Cardiac fibroblast (primary cell): Measurements from ENCODE around the gene DRGX.

Source experiments
- DNase-seq, 2 donors: peaks; one replicate each; pipeline versions ENCODE4 v3.0.0 to v3.0.0-alpha.2; 2010; ENCODE audit warnings: low read depth in 2 of 2
- H3K4me3 ChIP-seq, 2 donors: replicated peaks in 1 of 2; 1 replicate in 1 of 2; 2 replicates in 1 of 2; pipeline ENCODE4 v1.5.1; 2011; ENCODE audit warnings: low read depth in 2 of 2, low read length in 2 of 2, mild to moderate bottlenecking in 2 of 2, moderate library complexity in 1 of 2
- TF ChIP-seq, protein P1 (sequence below): IDR thresholded peaks from one replicate; pipeline ENCODE4 v1.5.1; 2011; ENCODE audit warnings: low read depth, mild to moderate bottlenecking, low read length, inconsistent platforms

Gene DRGX

GRCh38 chr10:49395741-49396665 lies at the start of gene DRGX:
Gene DRGX, minus strand, starts transcription at chr10:49396089. Its CDS starts 649 bp downstream, at chr10:49395440.
- TF ChIP-seq, protein P1, sequence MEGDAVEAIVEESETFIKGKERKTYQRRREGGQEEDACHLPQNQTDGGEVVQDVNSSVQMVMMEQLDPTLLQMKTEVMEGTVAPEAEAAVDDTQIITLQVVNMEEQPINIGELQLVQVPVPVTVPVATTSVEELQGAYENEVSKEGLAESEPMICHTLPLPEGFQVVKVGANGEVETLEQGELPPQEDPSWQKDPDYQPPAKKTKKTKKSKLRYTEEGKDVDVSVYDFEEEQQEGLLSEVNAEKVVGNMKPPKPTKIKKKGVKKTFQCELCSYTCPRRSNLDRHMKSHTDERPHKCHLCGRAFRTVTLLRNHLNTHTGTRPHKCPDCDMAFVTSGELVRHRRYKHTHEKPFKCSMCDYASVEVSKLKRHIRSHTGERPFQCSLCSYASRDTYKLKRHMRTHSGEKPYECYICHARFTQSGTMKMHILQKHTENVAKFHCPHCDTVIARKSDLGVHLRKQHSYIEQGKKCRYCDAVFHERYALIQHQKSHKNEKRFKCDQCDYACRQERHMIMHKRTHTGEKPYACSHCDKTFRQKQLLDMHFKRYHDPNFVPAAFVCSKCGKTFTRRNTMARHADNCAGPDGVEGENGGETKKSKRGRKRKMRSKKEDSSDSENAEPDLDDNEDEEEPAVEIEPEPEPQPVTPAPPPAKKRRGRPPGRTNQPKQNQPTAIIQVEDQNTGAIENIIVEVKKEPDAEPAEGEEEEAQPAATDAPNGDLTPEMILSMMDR: no peak
- no peak within 1 kb of the TSS for H3K4me3 ChIP-seq
- DNase-seq: no peak

GRCh38 chr10:49444349-49444748 lies 48.5 kb upstream of the DRGX start:
- DNase-seq: no peak
- no peak overlapping the region for H3K4me3 ChIP-seq
- TF ChIP-seq, protein P1: no peak

GRCh38 chr10:49442863-49443262 lies 47.0 kb upstream of the DRGX start:
- no peak for DNase-seq
- TF ChIP-seq, protein P1: no peak
- H3K4me3 ChIP-seq: no peak overlapping the region

DNA sequence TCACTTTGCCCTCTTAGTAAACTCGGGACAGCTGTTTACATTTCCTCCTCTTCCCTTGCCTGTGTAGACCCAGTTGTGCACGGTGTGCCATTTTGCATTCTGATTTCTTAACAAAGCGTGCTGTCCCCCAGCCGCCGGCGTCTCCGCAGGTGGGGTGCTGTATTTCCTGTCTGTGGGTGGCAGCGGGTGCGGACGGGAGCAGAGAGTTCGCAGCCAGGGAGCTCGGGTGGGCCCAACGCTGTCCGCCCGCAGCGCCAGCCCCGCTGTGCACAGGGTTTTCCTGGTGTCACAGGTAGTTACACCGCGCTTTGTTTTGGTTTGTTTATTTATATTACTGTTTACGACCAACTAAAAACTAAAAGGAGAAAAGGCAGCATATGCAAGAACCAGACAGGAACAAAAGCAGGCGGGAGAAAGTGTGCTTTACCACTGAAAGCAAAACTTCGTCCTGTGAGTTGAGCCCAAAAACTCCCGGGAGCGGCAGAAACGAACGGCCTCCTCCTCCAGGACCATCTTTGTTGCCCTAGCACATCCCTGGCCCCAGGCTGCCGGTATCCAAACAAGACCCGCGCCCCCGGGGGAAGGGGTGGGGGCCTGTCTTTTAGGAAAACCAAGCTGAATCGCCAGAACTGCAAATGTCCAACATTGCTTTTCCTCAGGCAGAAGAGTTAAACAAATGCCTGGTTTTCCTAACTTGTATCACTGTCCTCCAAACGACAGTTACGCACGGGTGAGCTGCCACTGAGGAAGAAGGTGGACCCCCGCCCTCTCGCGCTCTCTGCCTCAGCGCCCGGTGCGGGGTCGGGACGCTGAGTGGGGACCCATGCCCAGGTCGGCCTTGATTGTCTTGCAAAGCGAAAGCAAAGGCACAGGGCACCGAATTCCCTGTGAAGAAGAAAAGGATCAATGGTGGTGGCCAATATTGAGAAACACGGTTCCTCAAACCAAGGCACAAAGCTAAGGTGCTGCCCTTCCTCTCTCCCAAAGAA lies 45.9 kb upstream of the DRGX start:
- TF ChIP-seq, protein P1: no peak
- peak overlapping the region in 1 of 2 donors; percentile 9 for H3K4me3 ChIP-seq
- no peak for DNase-seq

- TF ChIP-seq, protein P1: no peak
- H3K4me3 ChIP-seq: no peak overlapping the region
- DNase-seq: no peak
Measured at GRCh38 chr10:49435225-49435624, 39.3 kb upstream of the DRGX start.

DNA sequence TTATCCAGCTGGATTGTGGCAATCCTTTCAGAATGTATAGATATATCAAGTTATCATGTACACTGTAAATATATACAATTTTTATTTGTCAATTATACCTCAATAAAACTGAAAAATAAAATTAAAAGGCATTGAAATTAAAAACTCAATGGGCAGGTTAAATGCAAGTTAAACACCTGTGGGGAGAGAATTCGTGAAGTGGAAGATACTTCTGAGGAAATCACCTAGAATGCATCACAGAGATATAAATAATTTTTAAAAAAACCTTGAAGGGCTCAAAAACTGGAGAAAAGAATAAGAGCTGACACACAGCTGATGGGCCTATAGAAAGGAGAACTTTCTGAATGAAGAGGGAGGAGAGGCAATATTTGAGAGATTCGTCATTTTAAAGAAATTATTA lies 37.2 kb upstream of the DRGX start:
- H3K4me3 ChIP-seq: no peak overlapping the region
- TF ChIP-seq, protein P1: no peak
- DNase-seq: no peak
